ENCODE results near the gene MMAB. TPM values are rescaled to one million over a fixed set of nuclear protein-coding genes. Genes with fewer than 3 reads are reported as not detected.

MMAB gene
- total and polyA plus RNA-seq, 5 donors, result 37.0 to 50.7 (median 43.4) TPM

DNA sequence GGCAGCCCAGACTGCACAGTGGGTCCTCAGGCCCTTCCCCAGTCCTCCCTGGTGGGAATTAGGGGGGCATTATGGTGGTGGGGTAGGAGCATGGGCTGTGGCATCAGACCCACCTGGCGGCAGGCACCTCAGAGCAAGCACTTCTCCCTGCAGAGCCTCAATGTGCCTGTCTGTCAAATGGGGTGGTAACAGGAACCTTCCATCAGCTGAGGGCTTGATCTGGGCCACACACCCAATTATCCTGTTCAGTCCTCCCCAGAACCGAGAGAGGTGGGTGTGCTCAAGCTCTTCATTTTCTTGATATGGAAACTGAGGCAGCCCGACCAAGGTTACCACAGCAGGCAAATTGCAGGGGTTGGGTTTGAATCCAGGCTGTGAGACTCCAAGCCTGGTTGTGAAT lies 38.7 kb upstream of the MMAB start:
- DNase-seq, result no peak
- Histone ChIP-seq H3K9me3 (ENCODE audit: control insufficient read depth, low read length) (no peaks in the 10 kb centered on the region), H3K27ac (ENCODE audit: low read length) (no peak overlapping the region), H3K4me1 (ENCODE audit: control insufficient read depth, insufficient read depth, low read length) (no peaks in the 10 kb centered on the region), H3K4me3 (ENCODE audit: low read length) (no peak overlapping the region), H3K27me3 (ENCODE audit: control insufficient read depth, insufficient read depth) (no peaks in the 10 kb centered on the region)
- 89% methylated on average over 3 of the region's 3 CpGs for WGBS
- intact Hi-C loops (cut with DNase I), result no loop called here
- ATAC-seq, result no peak

DNA sequence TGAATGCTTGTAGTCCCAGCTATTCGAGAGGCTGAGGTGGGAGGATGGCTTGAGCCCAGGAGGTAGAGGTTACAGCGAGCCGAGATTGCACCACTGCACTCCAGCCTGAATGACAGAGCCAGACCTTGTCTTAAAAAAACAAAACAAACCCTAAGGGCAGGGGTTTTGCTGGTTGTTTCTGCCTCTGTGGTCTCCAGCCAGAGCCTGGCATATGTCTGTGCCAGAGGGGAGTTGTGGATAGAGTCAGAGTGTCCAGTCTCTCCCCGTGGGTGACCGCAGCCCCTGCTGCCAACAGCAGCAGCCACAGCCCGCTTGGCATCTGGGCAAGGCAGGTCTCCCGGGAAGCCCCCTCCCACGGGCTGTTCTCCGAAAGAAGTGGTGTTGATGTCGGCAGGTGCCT lies 37.9 kb upstream of the MMAB start:
- Histone ChIP-seq H3K4me1 (ENCODE audit: control insufficient read depth, insufficient read depth, low read length) (no peaks in the 10 kb centered on the region), H3K4me3 (ENCODE audit: low read length) (no peak overlapping the region), H3K27me3 (ENCODE audit: control insufficient read depth, insufficient read depth) (no peaks in the 10 kb centered on the region), H3K9me3 (ENCODE audit: control insufficient read depth, low read length) (no peaks in the 10 kb centered on the region), H3K27ac (ENCODE audit: low read length) (no peak overlapping the region)
- no peak for DNase-seq
- intact Hi-C loops (cut with DNase I), result no loop called here
- ATAC-seq, result no peak
- WGBS, result 52% methylated on average over 10 of the region's 10 CpGs

DNA sequence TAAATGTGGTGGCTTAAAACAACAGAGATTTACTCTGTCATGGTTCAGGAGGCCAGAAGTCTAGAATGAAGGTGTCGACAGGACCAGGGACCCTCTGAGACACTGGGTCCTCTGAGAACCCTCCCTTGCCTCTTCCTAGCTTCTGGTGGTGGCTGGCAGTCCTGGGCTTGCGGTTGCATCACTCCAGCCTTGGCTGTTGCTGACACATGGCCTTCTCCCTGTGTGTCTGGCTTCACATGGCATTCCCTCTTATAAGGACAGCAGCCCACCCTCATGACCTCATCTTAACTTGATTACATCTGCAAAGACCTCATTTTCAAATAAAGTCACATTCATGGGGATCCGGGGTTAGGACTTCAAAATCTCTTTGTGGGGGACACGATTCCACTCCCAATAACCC lies 37.2 kb upstream of the MMAB start:
- no peak overlapping the region for H3K27ac ChIP-seq (ENCODE audit: low read length)
- WGBS, result 87% methylated on average over 4 of the region's 4 CpGs
- intact Hi-C loops (cut with DNase I), result no loop called here
- H3K4me1 ChIP-seq (ENCODE audit: control insufficient read depth, insufficient read depth, low read length), result no peaks in the 10 kb centered on the region
- H3K9me3 ChIP-seq (ENCODE audit: control insufficient read depth, low read length), result no peaks in the 10 kb centered on the region
- DNase-seq, result no peak
- ATAC-seq, result no peak
- no peaks in the 10 kb centered on the region for H3K27me3 ChIP-seq (ENCODE audit: control insufficient read depth, insufficient read depth)
- H3K4me3 ChIP-seq (ENCODE audit: low read length), result no peak overlapping the region

DNA sequence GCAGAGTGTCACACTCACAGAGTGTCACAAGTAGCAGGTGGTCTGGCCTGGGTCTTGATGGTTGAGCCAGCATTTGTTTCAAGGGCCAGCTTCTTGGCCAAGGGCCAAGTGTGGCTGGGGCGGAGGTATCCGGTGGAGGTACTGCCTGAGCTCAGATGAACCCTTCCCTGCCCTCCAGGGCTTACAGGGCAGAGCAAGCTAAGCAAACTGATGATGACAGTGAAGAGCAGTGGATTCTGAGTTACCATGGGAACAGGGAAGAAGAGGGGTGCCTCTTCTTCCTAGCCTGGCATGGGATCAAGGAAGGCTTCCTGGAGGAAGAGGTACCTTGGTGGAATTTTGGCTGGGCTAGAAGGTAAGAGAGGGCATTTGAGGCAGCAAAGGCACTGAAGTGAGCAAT lies 36.0 kb upstream of the MMAB start:
- no peaks in the 10 kb centered on the region for H3K27me3 ChIP-seq (ENCODE audit: control insufficient read depth, insufficient read depth)
- no peak overlapping the region for H3K4me3 ChIP-seq (ENCODE audit: low read length)
- 50% methylated on average over 2 of the region's 2 CpGs for WGBS
- DNase-seq (peak in 1 of 3 donors; percentile 37), ATAC-seq (no peak)
- no peaks in the 10 kb centered on the region for H3K9me3 ChIP-seq (ENCODE audit: control insufficient read depth, low read length)
- no peaks in the 10 kb centered on the region for H3K4me1 ChIP-seq (ENCODE audit: control insufficient read depth, insufficient read depth, low read length)
- H3K27ac ChIP-seq (ENCODE audit: low read length), result no peak overlapping the region
- intact Hi-C loops (cut with DNase I), result loop anchor here in 1 of 4 donors (10.0 kb wide), 1 partner anchor 105 kb away; the partner anchor contains the start of gene FAM222A

DNA sequence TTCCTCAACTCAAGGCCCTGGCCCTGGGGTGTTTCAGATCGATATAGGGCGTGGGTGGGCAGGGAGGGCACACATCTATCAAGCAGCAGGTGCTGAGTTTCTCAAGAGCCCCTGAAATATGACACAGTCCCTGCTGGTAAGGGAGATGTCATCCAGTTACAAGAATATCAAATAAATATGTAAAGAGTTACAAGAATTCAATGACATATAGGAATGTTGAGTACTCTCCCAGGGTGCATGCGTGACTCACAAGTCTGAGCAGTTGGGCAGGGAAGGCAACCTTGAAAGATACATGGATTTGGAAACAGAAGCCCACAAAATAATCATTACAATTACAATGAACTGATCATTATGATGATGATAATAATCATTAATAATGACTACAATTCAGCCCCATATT lies 35.5 kb upstream of the MMAB start:
- Histone ChIP-seq H3K9me3 (ENCODE audit: control insufficient read depth, low read length) (no peaks in the 10 kb centered on the region), H3K4me1 (ENCODE audit: control insufficient read depth, insufficient read depth, low read length) (no peaks in the 10 kb centered on the region), H3K27ac (ENCODE audit: low read length) (no peak overlapping the region), H3K27me3 (ENCODE audit: control insufficient read depth, insufficient read depth) (no peaks in the 10 kb centered on the region), H3K4me3 (ENCODE audit: low read length) (no peak overlapping the region)
- 91% methylated on average over 3 of the region's 3 CpGs for WGBS
- ATAC-seq, result no peak
- intact Hi-C loops (cut with DNase I), result loop anchor here in 1 of 4 donors (10.0 kb wide), 1 partner anchor 106 kb away; the partner anchor contains the start of gene FAM222A
- DNase-seq, result peak in 1 of 3 donors; percentile 2

DNA sequence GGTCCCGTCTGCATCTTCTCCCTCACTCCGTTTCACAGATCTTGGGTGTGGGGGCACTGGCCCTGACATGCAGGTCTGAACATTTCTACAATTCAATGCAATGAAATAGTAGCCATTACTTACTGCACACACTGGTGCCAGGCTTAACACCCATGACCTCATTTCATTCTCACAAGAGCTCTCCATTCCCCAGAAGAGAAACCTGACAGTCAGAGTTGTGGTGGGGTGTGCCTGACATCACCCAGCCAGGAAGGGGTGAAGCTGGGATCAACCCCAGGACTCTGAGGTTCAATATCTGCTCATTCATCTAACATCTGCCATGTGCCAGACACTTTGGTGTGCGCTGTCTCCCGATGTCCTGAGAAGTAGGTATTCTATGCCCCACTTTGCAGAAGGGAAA lies 35.0 kb upstream of the MMAB start:
- ATAC-seq, result no peak
- no peak overlapping the region for H3K4me3 ChIP-seq (ENCODE audit: low read length)
- 87% methylated on average over 4 of the region's 4 CpGs for WGBS
- intact Hi-C loops (cut with DNase I), result loop anchor here in 1 of 4 donors (10.0 kb wide), 1 partner anchor 107 kb away; the partner anchor contains the start of gene FAM222A
- H3K27ac ChIP-seq (ENCODE audit: low read length), result no peak overlapping the region
- H3K27me3 ChIP-seq (ENCODE audit: control insufficient read depth, insufficient read depth), result no peaks in the 10 kb centered on the region
- DNase-seq, result peak in 1 of 3 donors; percentile 1
- no peaks in the 10 kb centered on the region for H3K9me3 ChIP-seq (ENCODE audit: control insufficient read depth, low read length)
- H3K4me1 ChIP-seq (ENCODE audit: control insufficient read depth, insufficient read depth, low read length), result no peaks in the 10 kb centered on the region

DNA sequence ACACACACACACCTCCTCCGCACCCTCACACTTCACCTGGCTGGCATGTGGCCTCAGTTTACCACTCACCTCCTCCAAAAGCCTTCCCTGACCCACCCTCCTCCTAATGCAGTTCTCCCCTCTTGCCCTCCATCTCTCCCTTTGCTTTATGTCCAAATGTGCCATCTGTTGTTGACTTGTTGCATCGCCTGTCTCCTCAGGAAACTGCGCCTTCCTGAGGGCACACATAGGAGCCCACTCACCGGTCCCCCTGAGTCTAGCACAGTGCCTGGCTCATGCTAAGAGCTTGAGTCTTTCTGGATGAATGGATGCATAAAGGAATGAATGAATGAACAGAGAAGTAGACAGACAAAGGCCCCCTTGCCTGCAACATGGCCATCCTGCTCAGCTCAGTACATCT lies 34.3 kb upstream of the MMAB start:
- Histone ChIP-seq H3K27ac (ENCODE audit: low read length) (no peak overlapping the region), H3K4me3 (ENCODE audit: low read length) (no peak overlapping the region), H3K9me3 (ENCODE audit: control insufficient read depth, low read length) (no peaks in the 10 kb centered on the region), H3K4me1 (ENCODE audit: control insufficient read depth, insufficient read depth, low read length) (no peaks in the 10 kb centered on the region), H3K27me3 (ENCODE audit: control insufficient read depth, insufficient read depth) (no peaks in the 10 kb centered on the region)
- WGBS, result 82% methylated on average over 4 of the region's 4 CpGs
- DNase-seq, result peak in 1 of 3 donors; percentile 5
- no peak for ATAC-seq
- intact Hi-C loops (cut with DNase I), result loop anchor here in 1 of 4 donors (10.0 kb wide), 1 partner anchor 107 kb away; the partner anchor contains the start of gene FAM222A

DNA sequence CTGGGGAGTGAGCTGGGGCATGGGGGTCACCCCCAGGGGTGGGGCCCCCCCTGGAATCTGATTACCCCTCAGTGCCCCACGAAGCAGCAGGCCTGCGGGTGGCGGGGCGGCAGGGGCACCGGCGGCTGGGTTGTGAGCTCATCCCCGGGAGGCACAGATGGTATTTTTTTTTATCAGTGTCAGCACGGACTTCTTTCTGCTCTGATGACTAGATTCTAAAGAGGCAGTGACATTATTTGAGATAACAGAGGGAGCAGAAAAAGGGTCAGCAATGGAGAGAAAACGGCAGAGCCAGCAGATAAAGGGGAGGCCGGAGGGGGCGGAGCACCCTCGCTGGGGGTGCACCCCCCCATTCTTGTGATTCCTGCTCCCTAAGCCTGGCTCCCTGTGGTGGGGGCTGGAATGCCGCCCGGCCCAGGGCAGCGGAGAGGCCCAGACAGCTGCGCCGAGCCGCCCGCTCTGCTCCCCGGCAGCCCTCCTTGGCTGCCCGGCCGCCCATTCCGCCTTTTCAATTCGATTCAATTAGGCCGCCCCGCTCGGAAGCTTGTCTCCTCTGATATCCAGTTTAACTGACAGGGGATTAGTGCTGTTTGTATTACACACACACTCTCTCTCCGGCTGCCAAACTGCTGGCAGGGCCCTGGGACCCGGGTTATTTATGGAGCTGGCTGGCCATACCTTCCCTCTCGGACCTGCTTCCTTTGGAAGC lies 33.2 kb upstream of the MMAB start:
- intact Hi-C loops (cut with DNase I), result loop anchor here in 1 of 4 donors (10.0 kb wide), 1 partner anchor 108 kb away; the partner anchor contains the start of gene FAM222A

DNA sequence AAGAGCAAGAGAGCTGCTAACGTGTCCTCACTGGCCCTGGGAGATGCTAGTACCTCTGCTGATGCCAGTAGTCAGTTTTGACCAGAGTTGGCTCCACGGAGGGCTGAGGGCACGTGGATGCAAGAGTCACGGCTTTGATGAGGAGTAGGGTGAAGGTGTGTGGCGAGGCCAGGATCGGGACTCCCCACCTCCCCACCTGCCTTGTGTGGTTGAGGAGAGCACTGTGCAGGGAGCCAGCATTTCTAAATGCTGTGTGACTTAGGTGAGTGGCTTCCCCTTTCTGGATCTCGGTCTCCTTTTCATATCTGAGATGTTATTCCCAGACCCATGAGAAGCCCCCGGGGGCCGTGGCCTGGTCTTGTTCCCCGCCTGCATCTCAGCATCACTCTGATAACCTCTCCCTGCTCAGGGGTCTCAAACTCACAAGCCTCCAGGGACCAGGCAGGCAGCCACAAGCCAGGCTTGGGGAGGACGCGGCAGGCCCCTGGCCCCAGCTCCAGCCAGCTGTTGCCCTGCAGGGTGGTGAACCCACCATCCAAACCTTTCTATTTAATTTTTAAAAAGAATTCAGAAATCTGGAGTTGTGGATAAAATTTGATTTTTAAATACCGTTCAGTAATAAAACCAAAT lies 32.4 kb upstream of the MMAB start:
- H3K27ac ChIP-seq (ENCODE audit: low read length), result no peak overlapping the region
- ATAC-seq (no peak), DNase-seq (peak in 1 of 3 donors; percentile 27)
- H3K27me3 ChIP-seq (ENCODE audit: control insufficient read depth, insufficient read depth), result no peaks in the 10 kb centered on the region
- H3K4me3 ChIP-seq (ENCODE audit: low read length), result no peak overlapping the region
- intact Hi-C loops (cut with DNase I), result loop anchor here in 1 of 4 donors (10.0 kb wide), 1 partner anchor 109 kb away; the partner anchor contains the start of gene FAM222A
- no peaks in the 10 kb centered on the region for H3K4me1 ChIP-seq (ENCODE audit: control insufficient read depth, insufficient read depth, low read length)
- WGBS, result 74% methylated on average over 13 of the region's 13 CpGs
- no peaks in the 10 kb centered on the region for H3K9me3 ChIP-seq (ENCODE audit: control insufficient read depth, low read length)

More for the DNA sequence above, 33.2 kb upstream of the MMAB start:
- Histone ChIP-seq H3K4me1 (ENCODE audit: control insufficient read depth, insufficient read depth, low read length) (no peaks in the 10 kb centered on the region), H3K9me3 (ENCODE audit: control insufficient read depth, low read length) (no peaks in the 10 kb centered on the region), H3K27me3 (ENCODE audit: control insufficient read depth, insufficient read depth) (no peaks in the 10 kb centered on the region), H3K27ac (ENCODE audit: low read length) (peak overlapping the region; percentile 37), H3K4me3 (ENCODE audit: low read length) (no peak overlapping the region)
- WGBS, result 14% methylated on average over 30 of the region's 30 CpGs
- ATAC-seq (peak; percentile 63 to 67), DNase-seq (peak in 2 of 3 donors; percentile 72 to 74)

DNA sequence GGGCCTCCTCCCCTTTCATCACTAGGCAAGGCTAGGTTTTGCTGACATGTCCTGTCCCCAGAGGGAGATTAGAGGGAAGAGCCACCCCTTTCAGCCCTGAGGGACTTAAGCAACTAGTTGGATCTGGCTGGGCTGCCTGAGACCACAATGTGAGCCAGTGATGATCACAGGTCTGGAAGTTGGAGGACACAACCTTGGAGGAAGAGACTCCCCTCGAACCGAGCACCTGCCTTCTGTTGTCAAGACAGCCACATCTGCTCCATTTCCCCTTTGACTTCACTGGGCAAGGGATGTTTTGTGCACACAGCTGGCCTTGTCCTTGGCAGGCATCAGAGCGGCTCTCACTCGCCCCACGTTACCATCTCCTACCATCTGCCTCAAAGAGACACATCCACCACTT lies 31.7 kb upstream of the MMAB start:
- WGBS, result 81% methylated on average over 5 of the region's 5 CpGs
- intact Hi-C loops (cut with DNase I), result loop anchor here in 1 of 4 donors (10.0 kb wide), 1 partner anchor 110 kb away; the partner anchor contains the start of gene FAM222A
- H3K27me3 ChIP-seq (ENCODE audit: control insufficient read depth, insufficient read depth), result no peaks in the 10 kb centered on the region

DNA sequence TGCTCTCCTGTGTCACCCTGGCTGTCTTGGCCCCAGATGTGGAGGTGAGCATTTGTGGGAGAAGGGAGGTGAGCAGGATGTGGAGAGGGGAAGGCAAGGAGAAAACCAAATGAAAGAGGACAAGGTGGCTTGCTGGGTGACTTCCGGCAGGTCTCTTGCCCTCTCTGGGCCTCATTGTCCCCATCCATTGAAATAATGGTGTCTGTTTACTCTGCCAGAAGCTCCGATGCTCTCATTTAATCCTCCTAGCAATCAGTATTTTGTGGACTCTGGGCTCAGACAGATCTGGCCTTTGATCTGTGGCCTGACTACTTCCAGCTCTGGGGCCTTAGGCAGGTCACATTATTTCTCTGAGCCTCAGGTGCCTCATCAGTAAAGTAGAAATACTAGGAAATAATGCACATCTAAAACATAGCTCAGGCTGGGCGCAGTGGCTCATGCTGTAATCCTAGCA lies 30.9 kb upstream of the MMAB start:
- Histone ChIP-seq H3K4me3 (ENCODE audit: low read length) (no peak overlapping the region), H3K27me3 (ENCODE audit: control insufficient read depth, insufficient read depth) (no peaks in the 10 kb centered on the region), H3K27ac (ENCODE audit: low read length) (no peak overlapping the region), H3K9me3 (ENCODE audit: control insufficient read depth, low read length) (no peaks in the 10 kb centered on the region), H3K4me1 (ENCODE audit: control insufficient read depth, insufficient read depth, low read length) (no peaks in the 10 kb centered on the region)
- WGBS, result 94% methylated on average over 3 of the region's 3 CpGs
- intact Hi-C loops (cut with DNase I), result loop anchor here in 1 of 4 donors (10.0 kb wide), 1 partner anchor 111 kb away; the partner anchor contains the start of gene FAM222A
- ATAC-seq (no peak), DNase-seq (no peak)

More for the DNA sequence above, 31.7 kb upstream of the MMAB start:
- H3K27ac ChIP-seq (ENCODE audit: low read length), result no peak overlapping the region
- H3K4me1 ChIP-seq (ENCODE audit: control insufficient read depth, insufficient read depth, low read length), result no peaks in the 10 kb centered on the region
- DNase-seq (peak in 1 of 3 donors; percentile 13), ATAC-seq (no peak)
- H3K4me3 ChIP-seq (ENCODE audit: low read length), result no peak overlapping the region
- no peaks in the 10 kb centered on the region for H3K9me3 ChIP-seq (ENCODE audit: control insufficient read depth, low read length)

Data from right cardiac atrium (tissue), 5 donors.